ENCODE results near the gene DDOST.

DDOST gene

DNA sequence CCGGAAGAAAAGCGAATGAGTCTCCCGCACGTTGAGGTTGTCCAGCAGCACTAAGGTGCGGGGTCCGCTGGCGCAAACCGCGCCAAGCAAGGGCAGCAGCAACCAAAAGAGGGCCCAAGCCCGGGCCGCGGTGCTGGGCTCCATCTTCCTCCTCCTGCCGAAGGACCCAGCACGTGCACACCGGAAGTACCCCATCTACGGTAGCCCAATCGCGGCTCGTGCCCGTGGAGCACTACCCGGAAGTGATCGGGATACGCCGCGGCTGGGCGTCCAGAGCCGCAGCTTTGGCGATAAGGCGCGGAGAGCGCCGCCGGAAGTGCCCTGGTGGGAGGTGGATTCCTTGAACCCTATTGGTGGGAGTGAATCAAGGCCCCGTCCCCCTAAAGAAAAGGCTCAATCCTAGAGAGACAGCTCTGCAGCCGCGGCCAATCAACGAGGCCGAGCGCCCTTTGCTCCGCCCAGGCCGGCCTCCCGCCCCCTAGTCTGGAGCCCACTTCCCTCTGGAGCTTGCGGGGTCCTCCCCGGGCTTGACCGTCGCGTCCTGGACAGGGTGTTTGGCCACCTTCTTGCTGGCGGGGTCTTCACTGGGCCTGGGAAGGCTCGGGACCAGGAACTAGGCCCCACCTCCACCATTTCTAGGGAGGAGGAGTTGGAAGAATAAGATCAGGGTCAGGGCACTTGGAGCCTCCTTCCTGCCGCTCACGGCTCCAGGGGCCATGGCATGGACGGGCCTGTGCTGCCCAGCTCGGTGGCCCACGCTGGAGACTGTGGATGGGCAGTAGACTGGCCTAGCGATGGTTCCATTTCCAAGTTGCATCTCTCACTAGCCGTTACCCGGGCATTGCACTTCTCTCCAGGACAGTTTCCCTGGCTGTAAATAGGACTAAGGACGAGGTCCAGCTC lies at the start of gene DDOST:
TSS of gene DDOST (minus strand) at position 163 of the 903 bp plus-strand sequence. CDS start at position 144, 19 bp downstream.
- DNase-seq (ENCODE audit: low read depth, low spot score): peak; percentile 97

DNA sequence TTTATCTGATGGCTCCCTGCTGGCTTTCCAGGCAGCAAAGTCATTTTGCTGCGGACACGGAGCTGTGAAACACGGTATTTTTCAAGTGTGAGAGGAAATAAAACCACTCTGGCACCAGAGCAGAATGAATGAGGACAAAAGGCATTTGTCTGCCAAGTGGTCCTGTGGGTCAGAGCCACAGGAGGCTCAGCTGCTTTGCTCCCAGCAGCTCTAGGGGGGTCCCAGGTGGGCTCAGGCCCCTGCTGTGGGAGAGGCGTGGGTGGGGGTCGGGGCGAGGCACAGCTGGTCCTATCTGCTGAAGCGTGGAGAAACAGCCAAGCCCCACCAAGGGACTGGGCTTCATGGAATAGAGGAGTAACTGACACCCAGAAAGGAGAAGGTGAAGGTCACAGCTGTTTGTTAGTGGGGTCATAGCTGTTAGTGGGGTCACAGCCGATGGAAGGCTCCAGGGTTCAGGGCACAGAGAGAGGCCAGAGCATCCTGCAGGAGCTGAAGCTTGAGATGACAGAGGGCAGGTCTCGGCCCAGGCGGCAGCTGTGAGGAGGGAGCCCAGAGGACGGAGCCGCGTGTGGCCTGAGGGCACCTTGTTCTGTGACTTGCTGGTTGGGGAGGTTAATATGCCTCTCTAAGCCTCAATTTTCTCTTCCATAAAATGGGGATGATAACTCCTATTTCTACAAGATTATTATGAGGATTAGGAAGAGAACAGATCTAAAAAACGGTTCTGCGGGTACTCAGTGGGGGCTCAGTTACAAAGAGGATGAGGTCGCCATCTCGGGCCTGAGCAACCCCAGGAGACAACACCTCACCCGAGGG lies 49.5 kb upstream of the DDOST start:
- DNase-seq (ENCODE audit: low read depth, low spot score): no peak

DNA sequence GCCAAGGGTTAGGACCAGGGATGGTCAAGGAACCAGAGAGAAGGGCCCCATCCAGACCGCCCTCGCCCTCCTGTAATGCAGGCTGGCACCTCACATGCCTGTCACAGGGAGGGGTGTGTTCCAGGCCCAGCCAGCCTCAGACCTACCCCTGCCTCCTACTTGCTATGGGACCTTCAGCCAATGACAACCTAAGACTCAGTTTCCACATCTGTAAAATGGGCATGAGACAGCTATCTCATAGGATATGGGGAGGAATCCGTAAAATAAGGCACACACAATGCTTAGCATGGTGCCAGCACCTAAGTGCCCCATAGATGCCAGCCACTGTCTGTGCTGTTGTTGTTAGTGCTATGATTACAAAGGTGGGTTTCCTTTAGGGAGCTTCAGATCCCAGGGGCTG lies 48.7 kb upstream of the DDOST start:
- DNase-seq (ENCODE audit: low read depth, low spot score): no peak

DNA sequence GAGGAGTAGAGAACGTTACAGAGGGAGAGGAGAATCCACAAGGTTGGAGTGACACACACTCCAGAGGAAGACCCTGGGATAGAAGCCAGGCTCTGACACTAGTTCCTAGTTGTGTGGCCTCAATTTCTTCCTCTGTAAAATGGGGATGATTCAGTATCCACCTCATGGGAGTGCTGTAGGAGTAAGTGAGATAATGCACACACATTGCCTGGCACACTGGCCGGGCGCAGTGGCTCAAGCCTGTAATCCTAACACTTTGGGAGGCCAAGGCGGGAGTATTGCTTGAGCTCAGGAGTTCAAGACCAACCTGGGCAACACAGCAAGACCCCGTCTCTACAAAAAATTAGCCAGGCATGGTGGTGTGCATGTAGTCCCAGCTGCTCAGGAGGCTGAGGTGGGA lies 47.7 kb upstream of the DDOST start:
- no peak for DNase-seq (ENCODE audit: low read depth, low spot score)

DNA sequence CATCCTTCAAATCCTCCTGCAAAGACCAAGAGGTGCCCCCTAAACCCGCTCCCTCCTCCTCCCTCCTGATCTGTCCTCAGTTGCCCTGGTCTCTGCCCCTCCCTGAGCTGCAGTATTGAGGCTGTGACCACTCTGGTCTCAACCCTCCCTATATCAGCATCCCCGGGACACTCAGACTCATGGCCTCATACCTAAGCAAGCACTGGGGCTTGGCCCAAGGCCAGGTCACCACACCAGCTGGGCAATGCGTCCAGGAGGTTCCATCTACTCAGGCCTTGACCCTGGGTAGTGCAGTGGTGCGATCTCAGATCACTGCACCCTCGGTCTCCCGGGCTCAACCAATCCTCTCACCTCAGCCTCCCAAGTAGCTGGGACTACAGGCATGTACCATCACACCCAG lies 46.9 kb upstream of the DDOST start:
- no peak for DNase-seq (ENCODE audit: low read depth, low spot score)

DNA sequence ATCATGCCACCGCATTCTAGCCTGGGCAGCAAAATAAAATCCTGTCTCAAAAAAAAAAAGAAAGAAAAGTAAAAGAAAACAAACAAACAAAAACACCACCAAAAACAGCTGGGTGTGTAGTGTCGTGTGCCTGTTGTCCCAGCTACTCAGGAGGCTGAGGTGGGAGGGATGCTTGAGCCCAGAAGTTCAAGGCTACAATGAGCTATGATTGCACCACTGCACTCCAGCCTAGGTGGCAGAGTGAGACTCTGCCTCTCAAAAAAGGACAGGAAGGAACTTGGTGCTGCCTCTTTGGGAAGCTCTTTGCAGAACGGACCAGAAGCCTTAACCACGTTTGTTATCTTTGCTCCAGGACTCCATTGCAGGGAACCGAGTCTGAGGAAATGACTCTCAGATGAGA lies 45.7 kb upstream of the DDOST start:
- DNase-seq (ENCODE audit: low read depth, low spot score): no peak

DNA sequence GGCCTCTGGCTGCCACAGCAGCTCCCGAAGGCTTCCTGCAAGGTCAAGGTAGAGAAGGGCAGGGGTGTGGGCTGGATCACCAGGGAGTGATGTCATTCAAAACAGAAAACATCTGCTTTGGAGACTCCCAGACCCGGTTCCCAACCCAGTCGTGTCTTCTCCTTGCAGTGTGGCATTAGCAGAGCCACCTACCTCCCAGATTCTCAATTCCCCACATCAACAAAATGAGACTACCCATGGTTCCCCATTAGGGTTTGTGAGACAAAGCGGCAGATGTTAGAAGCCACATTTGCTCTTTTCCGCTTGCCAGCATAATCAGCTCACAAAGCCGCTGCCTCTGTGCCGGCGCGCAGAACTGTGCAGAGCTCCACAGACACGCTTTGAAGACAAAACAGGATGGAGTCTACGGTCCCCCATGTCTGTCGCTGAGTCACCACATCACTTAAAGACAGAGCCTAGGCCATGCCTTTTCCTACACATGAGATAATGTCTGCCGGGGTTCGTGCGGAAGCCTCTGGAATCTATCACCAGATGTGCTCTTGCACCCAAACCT lies 44.1 kb upstream of the DDOST start:
- no peak for DNase-seq (ENCODE audit: low read depth, low spot score)

DNA sequence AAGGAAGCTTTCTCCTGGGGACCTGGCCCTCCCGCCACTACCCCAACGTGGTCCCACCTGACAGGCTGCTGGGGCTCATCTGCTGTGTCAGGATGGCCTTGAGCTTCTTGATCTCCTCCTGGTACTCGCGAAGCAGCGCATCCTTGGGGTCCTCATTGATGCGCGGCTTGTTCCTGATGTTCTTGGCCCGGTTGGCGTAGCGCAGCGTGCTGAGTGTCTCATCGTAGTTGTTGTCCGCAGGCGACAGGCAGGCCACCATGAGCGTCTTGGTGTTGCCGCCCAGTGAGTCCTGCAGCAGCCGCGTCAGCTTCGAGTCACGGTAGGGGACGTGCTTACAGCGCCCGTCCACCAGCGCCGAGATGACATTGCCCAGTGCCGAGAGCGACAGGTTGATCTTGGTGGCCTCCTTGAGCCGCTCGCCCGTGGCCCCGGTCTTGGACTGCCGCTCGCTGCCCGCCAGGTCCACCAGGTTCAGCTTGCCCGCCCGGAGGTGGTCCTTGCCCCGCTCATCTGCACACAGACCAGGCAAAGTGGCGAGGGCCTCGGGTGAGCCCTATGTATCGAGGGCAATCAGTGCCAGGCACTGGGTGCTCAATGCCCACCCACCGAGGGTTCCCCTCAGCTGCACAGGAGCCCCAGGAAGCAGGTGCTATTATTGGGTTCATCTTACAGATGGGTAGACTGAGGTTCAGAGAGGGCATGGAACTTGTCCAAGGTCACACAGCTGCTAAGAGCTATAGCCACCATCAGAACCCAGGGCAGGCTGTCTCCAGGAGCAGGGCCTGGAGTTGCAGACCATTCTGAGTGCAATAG lies 43.4 kb upstream of the DDOST start:
- no peak for DNase-seq (ENCODE audit: low read depth, low spot score)

DNA sequence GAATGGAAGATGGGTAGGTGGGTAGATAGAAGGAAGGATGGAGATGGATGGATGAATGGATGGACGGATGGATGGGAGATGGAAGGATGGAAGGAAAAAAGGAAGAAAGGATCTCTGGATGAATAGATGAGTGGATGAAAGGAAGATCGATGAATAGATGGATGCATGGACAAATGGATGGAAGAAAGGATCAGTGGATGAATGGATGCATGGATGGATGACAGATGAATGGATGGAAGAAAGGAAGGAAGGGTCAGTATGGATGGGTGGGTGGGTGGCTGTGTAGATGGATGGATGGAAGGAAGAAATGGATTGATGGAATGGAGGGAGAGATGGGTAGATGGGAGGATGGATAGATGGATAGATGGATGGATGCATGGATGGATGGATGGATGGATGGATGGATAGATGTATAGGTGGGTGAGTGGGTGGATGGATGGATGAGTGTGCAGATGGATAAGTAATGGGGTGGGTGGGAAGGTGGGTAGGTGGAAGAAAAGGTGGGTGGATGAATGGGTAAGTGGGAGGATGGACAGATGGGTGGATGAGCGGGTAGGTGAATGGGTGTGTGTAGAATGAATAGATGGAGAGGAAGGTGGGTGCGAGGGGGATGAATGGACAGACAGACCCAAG lies 42.1 kb upstream of the DDOST start:
- DNase-seq (ENCODE audit: low read depth, low spot score): no peak

DNA sequence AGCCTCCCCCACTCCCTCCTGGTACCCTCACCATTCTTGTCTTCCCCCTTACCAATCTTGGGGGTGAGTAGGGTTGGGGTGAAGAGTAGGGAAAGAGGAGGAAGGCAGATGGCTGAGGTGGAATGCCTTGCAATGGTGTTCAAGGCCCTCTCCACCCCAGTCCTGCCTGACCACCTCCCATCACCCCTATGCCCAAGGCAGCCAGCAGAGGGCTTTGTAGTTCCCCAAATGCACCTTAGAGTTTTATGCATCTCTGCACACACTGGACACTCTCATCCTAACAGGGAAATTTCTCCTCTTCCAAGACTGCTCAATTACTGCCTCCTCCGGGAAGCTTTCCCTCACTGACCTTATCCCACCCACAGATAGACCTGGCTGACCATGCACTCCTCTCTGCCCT lies 41.2 kb upstream of the DDOST start:
- DNase-seq (ENCODE audit: low read depth, low spot score): no peak

DNA sequence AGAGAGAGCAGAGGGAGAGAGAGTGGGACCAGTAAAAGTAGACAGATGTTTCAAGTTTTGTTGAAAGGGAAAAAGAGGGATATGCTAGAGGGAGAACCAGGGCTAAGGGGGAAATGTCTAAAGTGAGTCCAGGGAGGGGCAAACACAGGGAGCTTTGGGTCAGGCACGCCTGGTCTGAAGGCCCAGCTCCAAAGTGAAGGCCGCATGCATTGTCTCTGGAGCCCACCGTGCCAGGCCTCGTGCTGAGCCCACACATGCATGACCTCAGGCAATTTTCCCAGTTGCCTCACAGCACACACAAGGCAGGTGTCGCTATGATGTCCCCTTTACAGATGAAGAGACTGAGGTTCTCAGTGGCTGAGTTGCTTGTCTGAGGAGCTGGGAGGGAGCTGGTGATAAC lies 40.7 kb upstream of the DDOST start:
- no peak for DNase-seq (ENCODE audit: low read depth, low spot score)

DNA sequence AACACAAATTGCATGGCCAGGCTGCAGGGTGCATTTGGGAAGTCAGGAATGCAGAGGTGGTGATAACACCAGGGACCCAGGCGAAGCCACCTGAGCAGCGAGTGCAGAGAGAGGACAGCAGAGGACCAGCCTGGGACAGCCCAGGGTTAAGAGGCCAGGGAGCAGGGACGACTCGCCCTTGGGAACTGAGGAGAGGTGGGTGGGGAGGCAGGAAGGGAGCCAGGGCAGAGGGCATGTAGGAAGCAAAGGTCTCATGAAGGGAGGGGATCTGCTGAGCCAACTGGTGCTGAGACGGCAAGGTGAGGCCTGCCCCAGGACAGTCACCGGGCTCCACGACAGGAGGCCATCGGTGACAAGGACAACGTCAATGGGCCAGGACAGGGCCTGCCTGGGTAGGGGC lies 40.3 kb upstream of the DDOST start:
- no peak for DNase-seq (ENCODE audit: low read depth, low spot score)

DNA sequence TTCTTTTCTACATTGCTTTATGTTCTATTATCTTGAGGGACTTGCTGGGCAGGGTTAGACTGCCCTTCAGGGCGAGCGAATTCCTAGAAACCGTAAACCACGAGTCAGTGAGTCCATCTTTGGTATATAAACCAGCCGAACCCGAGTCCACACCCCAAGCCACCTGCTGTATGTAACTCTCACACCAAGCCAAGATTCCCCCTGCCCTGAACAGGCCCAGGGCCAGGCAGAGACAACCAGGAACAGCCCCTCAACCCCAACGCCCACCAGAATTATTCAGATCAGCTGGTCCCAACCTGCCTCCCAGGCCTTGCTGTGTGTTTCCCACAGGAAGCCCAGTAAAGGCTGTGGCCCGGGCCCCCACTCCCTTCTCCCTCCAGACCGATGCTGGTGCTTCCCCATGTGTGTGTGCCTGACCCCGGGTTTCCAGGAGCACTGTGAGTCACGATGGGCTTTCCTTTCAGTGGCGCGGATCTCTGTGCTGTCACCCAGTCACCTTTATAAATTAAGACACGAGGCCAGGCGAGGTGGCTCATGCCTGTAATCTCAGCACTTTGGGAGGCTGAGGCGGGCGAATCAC lies 39.6 kb upstream of the DDOST start:
- DNase-seq (ENCODE audit: low read depth, low spot score): no peak

DNA sequence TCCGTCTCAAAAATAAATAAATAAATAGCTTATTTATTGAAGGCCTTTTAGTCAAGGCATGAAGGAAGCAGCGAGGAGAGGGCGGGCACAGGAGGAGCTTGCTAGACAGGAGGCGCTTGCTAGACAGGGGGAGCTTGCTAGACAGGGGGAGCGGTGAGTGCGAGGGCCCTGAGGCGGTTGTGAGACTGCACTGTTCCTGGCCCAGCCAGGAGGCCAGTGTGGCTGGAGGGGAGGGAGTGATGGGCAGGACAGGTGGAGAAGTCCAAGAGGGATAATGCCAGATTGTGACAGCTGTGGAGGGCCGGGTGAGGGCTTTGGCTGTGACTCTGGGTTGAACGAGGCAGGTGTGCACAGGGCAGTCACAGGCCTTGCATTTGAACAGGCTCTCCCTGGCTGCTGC lies 38.4 kb upstream of the DDOST start:
- DNase-seq (ENCODE audit: low read depth, low spot score): no peak

DNA sequence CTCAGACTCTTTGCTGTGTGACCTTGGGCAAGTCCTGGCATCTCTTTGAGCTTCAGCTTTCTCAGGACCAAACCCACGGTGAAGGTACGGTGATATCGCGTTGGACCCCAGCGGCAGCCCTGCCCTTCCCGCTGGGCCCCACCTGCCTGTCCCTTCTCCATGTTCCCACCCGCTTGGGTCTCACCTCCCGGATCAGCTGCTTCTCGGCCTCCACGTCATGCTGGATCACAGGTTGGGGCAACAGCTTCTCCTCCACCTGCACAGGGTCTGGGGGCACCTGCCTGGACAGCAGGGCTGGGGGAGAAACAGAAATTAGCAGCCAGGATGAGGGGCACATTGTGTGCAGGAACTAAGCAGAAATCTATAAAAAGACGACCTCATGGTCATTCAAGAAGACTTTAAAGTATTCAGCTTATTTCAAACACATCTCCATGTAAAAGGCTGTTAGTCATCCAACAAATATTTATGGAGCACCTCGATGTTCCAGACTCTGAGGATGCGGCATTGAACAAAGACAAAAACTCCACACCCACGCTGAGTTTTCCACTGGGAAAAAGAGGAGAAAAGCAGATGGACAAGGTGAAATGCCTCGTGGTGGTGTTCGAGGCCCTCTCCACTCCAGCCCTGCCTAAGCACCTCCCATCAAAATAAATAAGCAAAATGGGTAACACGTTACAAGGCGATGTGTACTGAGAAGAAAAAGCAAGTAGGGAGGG lies 37.2 kb upstream of the DDOST start:
- DNase-seq (ENCODE audit: low read depth, low spot score): no peak

DNA sequence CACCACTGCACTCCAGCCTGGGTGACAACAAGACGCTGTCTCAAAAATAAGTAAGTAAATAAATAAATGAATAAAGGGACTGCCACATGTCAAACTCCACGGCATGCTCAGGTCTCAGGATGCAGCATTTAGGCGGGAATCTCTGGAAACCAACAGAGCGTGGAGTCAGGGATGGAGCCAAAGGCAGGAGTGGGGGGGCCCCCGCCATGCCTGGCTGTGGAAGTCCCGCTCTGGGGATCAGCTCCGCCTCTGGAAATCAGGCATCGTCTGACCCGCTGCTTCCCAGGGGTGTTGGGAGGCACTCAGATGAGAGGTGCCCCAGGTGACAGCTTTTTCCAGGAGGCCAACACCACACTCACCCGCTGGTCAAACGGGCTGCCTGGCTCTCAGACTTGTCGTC lies 36.4 kb upstream of the DDOST start:
- no peak for DNase-seq (ENCODE audit: low read depth, low spot score)

DNA sequence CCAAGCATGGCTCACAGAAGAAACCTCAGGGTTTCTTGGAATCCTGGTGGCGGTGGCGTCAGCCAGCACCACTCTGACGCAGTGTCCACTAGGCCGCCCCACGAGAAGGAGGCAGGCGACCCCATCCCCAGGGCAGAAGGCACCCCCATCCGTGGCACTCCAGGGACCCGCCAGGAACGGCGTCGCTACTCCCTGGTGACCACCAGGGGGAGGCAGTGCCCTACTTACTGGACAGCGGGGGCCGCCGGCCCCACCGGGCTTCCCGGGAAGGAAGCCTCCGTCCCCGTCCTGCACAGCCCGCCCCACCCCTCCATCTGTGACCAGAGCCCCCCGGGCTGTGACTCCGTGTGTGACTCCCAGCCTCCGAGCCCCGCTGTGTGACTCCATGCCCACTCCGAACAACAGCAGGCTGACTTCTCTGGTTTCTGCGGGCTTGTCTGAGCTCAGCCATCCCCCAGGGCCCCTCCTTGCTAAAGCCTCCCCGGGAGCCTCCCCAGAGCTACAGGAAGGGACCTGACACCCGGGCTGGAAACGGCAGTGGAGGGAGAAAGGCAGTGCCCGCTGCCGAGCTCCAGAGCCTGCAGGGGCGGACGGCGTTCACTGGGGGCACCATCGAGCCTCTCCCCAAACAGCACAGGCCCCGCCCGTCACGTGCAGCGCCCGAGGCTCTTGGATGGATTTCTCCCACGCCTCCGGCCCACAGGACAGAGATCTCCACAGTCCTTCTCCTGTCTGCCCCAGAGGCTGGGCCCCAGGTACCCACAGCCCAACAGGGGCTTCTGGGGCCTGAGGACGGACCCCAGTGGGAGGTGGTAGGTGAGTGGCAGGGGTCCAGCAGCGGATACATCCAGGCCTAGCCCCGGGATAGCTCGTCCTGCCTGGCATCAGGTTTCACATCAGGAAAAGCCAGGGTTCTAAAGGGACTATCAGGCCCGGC lies 35.5 kb upstream of the DDOST start:
- DNase-seq (ENCODE audit: low read depth, low spot score): no peak

DNA sequence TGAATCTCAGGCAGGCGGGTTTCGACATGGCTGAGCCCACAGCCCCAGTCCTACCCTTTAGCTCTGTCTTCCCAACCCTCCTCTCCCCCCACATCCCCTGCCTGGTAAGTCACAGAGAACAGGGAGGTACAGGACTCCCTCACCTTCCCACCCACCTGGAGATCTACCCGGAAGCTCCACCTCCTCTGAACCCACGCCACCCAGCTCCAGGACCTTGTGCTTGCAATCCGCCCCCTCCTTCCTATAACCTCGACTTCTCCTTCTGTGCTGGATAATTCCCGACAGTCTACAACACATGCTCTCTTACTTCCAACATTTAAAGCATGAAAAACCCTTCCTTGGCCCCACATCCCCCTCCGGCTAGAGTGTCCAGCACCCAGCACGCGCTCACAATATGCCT lies 34.3 kb upstream of the DDOST start:
- no peak for DNase-seq (ENCODE audit: low read depth, low spot score)

DNA sequence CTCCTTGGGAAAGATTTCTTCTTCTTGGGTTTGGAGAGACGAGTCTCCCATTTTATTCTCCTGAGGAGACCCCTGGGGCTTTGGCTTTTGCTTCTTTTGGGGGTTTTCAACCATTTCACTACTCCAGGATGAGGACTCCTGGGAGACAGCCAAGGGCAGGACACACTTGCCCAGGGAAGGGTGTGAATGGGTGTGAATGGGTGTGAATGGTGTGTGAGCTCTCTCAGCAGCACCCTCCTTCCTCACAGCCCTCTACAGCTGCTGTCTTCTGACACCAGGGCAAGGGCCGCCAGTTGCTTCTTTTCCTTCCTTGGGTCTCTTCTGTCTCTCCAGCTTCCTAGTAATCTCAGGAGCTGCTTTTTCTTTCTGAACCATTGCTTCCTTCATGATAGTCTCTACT lies 32.5 kb upstream of the DDOST start:
- DNase-seq (ENCODE audit: low read depth, low spot score): no peak

All from iPS DF 19.7 (cell line).